GM12875 (cell line): ENCODE measurements around the gene CYP27B1.

ENCODE experiments used
- H3K4me3 ChIP-seq: one replicate; pipeline ENCODE4 v1.5.1; 2011; ENCODE audit warnings: low read depth, low read length, control low read depth
- TF ChIP-seq, protein P1 (sequence below): IDR thresholded peaks from 2 replicates; pipeline ENCODE4 v1.5.1; 2011; ENCODE audit warnings: low read depth, mild to moderate bottlenecking, control low read depth, inconsistent platforms, low read length, moderate library complexity, borderline replicate concordance; ENCODE audit not compliant: insufficient read depth

The CYP27B1 gene

DNA sequence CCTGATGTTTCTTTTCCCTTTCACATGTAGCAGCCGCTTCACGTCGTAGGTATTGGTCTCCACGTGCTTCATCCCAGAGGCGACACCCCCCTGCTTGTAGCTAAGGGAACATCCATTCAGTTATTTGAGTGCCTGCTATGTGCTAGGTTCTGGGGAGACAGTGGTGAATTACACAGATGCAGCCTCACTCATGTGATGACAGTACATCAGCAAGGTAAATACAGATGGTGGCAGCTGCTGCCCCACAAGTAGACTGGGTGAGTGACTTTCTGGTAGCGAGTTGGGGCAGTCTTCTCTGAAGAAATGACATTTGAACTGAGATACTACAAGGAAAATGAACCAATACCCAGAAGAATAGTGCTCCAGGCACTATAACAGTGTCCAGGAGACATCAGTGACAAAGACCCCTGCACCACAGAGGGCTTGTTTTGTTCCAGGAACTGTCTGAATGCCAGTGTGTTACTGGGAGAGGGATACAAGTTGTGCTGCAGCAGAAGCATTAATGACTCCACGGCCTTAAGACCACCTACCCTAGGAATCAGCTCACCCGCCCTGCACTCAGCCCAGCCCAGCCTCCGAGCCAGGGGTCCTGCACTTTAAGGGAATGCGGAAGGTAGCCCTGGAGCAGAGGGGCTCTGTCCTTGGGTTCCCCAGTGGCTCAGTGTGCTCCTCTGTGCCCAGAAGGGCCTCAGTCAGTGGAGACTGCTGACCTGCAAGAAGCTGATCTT lies 44.3 kb upstream of the CYP27B1 start:
- TF ChIP-seq, protein P1, sequence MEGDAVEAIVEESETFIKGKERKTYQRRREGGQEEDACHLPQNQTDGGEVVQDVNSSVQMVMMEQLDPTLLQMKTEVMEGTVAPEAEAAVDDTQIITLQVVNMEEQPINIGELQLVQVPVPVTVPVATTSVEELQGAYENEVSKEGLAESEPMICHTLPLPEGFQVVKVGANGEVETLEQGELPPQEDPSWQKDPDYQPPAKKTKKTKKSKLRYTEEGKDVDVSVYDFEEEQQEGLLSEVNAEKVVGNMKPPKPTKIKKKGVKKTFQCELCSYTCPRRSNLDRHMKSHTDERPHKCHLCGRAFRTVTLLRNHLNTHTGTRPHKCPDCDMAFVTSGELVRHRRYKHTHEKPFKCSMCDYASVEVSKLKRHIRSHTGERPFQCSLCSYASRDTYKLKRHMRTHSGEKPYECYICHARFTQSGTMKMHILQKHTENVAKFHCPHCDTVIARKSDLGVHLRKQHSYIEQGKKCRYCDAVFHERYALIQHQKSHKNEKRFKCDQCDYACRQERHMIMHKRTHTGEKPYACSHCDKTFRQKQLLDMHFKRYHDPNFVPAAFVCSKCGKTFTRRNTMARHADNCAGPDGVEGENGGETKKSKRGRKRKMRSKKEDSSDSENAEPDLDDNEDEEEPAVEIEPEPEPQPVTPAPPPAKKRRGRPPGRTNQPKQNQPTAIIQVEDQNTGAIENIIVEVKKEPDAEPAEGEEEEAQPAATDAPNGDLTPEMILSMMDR, result no peak
- H3K4me3 ChIP-seq, result no peak overlapping the region

DNA sequence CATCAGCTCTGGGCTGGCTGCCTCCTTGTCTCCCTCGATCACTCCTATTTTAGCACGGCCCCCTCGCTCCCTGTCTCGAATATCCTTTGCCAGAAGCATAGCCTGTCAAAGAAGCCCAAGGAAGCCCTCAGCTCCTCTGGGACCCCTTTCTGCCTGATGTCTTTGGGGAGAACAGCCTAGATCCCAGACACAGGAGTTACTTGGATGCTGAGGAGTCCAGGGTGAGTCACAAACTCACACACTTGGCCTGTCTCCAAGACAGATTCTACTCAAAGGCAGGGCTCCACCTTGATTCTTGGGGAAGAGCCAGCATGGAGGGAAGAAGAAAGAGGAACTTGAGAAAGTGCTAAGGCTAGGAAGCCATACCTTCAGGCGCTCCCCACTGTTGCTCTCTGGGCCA lies 43.6 kb upstream of the CYP27B1 start:
- TF ChIP-seq, protein P1, result no peak
- H3K4me3 ChIP-seq, result no peak overlapping the region

DNA sequence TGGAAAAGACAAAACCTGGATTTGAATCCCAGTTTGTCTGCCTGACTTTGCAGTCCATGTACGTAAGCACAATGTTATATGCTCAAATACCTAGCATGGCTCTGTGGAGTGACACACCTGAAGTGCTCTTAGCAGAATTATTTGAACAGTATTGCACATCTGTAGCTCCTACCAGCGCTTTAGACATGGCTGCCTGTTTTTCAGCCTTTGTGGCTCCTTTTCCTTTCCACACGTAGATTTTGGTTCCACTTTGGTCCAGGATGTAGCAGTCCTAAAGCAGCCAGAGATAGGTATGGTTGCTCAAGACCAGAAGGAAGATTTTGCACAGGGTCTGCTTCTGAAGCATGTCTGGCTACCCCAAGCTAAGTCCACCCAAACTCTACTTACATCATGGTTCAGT lies 42.5 kb upstream of the CYP27B1 start:
- TF ChIP-seq, protein P1, result no peak
- no peak overlapping the region for H3K4me3 ChIP-seq

DNA sequence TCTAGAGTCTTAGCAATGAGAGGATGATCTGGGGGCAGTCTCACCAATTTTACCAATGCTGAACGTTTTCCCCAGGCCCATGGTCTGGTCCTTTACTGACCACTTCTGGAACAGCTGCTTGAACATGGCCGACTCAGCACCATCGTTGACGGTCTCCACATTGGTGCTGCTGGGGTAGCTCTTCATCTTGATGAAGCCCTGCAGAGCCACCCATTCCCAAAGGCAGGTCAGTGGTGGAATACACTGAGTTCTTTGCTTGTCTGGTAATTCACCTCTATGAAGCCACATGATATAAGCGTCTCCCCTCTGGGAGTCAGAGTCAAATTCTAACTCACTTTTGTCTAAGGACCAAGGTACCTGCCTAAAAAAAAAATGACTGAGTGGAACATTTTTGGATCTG lies 41.5 kb upstream of the CYP27B1 start:
- no peak overlapping the region for H3K4me3 ChIP-seq
- TF ChIP-seq, protein P1, result no peak

DNA sequence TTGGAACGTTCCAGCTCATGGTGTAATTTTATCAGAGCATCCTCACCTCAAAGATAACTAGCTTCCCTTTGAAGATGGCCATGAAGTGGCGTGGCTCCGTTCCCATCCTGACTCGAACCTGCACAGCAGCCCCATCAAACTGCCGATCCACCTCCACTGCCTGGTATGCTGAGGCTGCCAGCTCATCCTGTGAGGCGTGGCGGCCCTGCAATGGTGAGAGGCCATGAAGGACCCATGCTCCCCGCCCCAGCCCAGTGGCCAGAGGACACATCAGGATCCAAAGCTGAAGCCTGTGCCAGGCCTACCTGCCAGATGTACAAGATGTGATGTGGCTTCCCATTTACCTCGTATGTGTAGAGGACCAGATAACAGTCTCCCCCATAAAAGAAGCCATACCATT lies 40.4 kb upstream of the CYP27B1 start:
- H3K4me3 ChIP-seq, result no peak overlapping the region
- TF ChIP-seq, protein P1, result no peak

DNA sequence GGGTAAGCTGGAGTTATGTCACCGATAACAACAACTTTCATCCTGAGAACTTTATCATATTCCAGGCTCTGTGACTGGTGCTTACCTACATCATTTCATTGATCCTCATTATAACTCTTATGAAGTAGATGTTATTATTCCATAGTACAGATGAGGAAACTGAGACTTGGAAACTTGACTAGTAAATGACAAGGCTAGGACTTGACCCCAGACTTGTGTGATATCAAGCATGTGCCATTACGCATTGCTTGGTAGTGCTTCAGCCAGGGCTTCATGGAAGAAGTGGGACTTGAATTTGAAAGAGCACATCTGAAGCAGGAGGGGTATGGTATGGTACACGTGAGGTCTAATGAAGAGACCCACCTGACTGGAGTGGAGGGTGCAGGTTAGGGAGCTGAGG lies 39.8 kb upstream of the CYP27B1 start:
- TF ChIP-seq, protein P1, result no peak
- no peak overlapping the region for H3K4me3 ChIP-seq

DNA sequence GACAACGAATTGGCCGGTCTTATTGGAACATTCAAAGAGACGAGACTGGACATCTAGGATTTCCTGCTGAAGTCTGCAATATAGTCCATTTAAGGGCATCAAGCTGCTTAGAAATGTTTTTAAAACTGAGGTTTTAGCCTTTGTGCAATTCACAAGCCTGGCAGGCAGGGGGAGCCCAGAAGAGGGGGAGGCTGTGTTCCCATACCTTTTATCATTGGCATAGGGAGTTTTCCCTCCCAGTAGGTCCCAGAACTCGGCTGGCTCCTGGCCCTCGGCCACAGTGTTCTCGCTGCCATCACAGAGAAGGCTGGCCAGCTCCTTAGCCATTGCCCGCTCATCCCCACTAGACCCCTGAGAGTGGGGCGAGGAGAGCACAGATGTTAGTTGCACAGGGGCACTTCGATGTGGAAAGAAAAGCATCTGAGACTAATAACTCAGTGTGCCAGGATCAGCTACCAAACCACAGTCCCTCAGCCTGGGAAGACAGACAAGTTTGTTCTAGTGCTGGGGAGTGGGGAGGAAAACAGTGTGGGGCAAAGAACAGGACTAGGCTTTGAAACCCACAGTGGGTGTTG lies 36.5 kb upstream of the CYP27B1 start:
- no peak overlapping the region for H3K4me3 ChIP-seq
- TF ChIP-seq, protein P1, result peak; percentile 80
